PC-9 (cell line): ENCODE results near the gene OGFOD2.

Experiments
- CTCF ChIP-seq: fragments of 200-600 bp; sonication (generic); conservative IDR thresholded peaks from 2 replicates; pipeline ENCODE4 v1.6.1; 2017; ENCODE audit warnings: mixed run types, antibody characterized with exemption, mild to moderate bottlenecking, moderate library complexity
- EZH2 ChIP-seq: fragments of 200-600 bp; sonication (generic); IDR thresholded peaks from 2 replicates; pipeline ENCODE4 v1.8.0; 2017; ENCODE audit warnings: antibody characterized with exemption, low read depth

DNA sequence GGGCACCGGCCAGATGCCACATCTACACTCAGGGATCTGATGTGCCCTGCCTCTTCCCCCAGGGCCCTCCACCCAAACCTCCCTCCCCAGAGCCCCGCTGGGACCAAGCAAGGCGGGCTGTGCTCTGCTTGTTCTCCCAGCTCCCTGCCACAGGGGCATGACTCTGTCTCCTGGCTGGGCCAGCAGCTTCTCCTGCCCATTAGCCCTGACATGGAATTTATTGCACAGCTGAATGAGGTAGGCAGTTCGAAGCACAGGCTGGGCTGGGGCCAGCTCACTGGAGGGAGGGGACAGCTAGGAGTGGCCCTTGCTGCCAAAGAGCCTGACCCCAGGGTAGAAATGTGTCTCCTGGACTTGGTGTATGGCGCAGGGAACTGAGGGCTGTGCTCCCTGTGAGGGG is 47.8 kb downstream of the OGFOD2 start:
- TF ChIP-seq CTCF = no peak
- no peak for TF ChIP-seq EZH2
